ENCODE measurements around the gene DAB1.

DAB1 gene

GRCh38 chr1:57024855-57025254 is 399.0 kb downstream of the DAB1 start:
- DNase-seq (ENCODE audit: low read depth in 2 of 2): no peak

GRCh38 chr1:57024428-57024827 is 399.4 kb downstream of the DAB1 start:
- no peak for DNase-seq (ENCODE audit: low read depth in 2 of 2)

GRCh38 chr1:57020216-57020615 is 403.6 kb downstream of the DAB1 start:
- DNase-seq (ENCODE audit: low read depth in 2 of 2): no peak

GRCh38 chr1:57019236-57019839 is 404.5 kb downstream of the DAB1 start:
- DNase-seq (ENCODE audit: low read depth in 2 of 2): no peak

- no peak for DNase-seq (ENCODE audit: low read depth in 2 of 2)
These were observed 405.7 kb downstream of the DAB1 start for GRCh38 chr1:57018119-57018518.

GRCh38 chr1:57017717-57018116 is 406.1 kb downstream of the DAB1 start:
- no peak for DNase-seq (ENCODE audit: low read depth in 2 of 2)

GRCh38 chr1:57017200-57017599 is 406.7 kb downstream of the DAB1 start:
- no peak for DNase-seq (ENCODE audit: low read depth in 2 of 2)

- no peak for DNase-seq (ENCODE audit: low read depth in 2 of 2)
These were observed 408.8 kb downstream of the DAB1 start for GRCh38 chr1:57015071-57015470.

GRCh38 chr1:57013522-57013921 is 410.3 kb downstream of the DAB1 start:
- DNase-seq (ENCODE audit: low read depth in 2 of 2): no peak

- DNase-seq (ENCODE audit: low read depth in 2 of 2): no peak
These were observed 411.5 kb downstream of the DAB1 start for GRCh38 chr1:57012315-57012714.

- no peak for DNase-seq (ENCODE audit: low read depth in 2 of 2)
These were observed 413.3 kb downstream of the DAB1 start for GRCh38 chr1:57010511-57010910.

GRCh38 chr1:57007948-57008347 is 415.9 kb downstream of the DAB1 start:
- no peak for DNase-seq (ENCODE audit: low read depth in 2 of 2)

- no peak for DNase-seq (ENCODE audit: low read depth in 2 of 2)
These were observed 416.4 kb downstream of the DAB1 start for GRCh38 chr1:57007472-57007871.

GRCh38 chr1:57003398-57004139 is 420.3 kb downstream of the DAB1 start:
- DNase-seq (ENCODE audit: low read depth in 2 of 2): no peak

GRCh38 chr1:56995414-56996100 is 428.3 kb downstream of the DAB1 start:
- DNase-seq (ENCODE audit: low read depth in 2 of 2): no peak

- DNase-seq (ENCODE audit: low read depth in 2 of 2): no peak
These were observed 430.4 kb downstream of the DAB1 start for GRCh38 chr1:56993475-56993874.

GRCh38 chr1:56992318-56993125 is 431.3 kb downstream of the DAB1 start:
- DNase-seq (ENCODE audit: low read depth in 2 of 2): no peak

GRCh38 chr1:56991576-56991975 is 432.3 kb downstream of the DAB1 start:
- no peak for DNase-seq (ENCODE audit: low read depth in 2 of 2)

GRCh38 chr1:56986397-56986796 is 437.5 kb downstream of the DAB1 start:
- DNase-seq (ENCODE audit: low read depth in 2 of 2): no peak

GRCh38 chr1:56985857-56986256 is 438.0 kb downstream of the DAB1 start:
- no peak for DNase-seq (ENCODE audit: low read depth in 2 of 2)

GRCh38 chr1:56983484-56983883 is 440.4 kb downstream of the DAB1 start:
- DNase-seq (ENCODE audit: low read depth in 2 of 2): no peak
